Loucy (cell line): ENCODE data around the gene CSF1R.

ENCODE experiments used
- EZH2phosphoT487 ChIP-seq: fragments of 200-600 bp; IDR thresholded peaks from 2 replicates; pipeline ENCODE4 v1.6.1; 2018; ENCODE audit warnings: antibody characterized with exemption, mild to moderate bottlenecking, moderate library complexity, borderline replicate concordance
- TF ChIP-seq, protein P1 (sequence below): fragments of 200-600 bp; sonication (generic); conservative IDR thresholded peaks from 2 replicates; pipeline ENCODE4 v1.5.1; 2014; ENCODE audit warnings: mild to moderate bottlenecking, antibody characterized with exemption, low read length

DNA sequence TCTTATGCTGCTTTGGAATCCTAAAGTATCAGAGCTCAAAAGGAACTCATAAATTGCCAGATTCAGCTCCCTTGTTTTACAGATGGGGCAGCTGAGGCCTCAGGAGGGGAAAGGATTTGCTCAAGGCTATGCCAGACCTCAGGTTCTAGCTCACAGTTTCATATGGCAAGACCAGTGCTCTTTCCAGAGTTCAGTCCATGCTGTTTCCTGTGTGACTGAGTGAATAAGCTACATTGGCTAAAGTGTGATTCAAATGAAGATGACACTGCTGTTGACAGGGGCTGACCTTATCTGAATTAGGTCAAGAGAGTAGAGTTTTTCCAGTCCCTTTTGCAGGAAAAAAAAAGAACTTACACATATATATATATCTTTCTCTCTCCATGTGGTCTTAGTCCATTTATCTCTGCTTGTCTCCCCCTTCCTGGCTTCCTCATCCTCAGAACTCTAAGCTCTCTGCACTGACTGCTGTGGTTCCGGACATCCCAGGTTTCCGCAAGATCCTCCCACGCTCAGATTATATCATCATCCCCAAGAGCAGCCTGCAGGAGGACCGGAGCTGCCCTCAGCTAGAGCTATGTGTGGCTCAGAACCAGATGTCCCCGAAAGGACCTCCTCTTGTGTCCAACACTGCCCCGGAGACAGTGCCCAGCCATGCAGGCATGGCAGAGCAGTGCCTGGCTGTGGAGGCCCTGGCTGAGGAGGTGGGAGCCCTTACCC is 76.5 kb downstream of the CSF1R start:
- no peak for TF ChIP-seq EZH2phosphoT487
- TF ChIP-seq, protein P1, sequence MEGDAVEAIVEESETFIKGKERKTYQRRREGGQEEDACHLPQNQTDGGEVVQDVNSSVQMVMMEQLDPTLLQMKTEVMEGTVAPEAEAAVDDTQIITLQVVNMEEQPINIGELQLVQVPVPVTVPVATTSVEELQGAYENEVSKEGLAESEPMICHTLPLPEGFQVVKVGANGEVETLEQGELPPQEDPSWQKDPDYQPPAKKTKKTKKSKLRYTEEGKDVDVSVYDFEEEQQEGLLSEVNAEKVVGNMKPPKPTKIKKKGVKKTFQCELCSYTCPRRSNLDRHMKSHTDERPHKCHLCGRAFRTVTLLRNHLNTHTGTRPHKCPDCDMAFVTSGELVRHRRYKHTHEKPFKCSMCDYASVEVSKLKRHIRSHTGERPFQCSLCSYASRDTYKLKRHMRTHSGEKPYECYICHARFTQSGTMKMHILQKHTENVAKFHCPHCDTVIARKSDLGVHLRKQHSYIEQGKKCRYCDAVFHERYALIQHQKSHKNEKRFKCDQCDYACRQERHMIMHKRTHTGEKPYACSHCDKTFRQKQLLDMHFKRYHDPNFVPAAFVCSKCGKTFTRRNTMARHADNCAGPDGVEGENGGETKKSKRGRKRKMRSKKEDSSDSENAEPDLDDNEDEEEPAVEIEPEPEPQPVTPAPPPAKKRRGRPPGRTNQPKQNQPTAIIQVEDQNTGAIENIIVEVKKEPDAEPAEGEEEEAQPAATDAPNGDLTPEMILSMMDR: no peak
